ENCODE results near the gene SCNN1A.

- TF ChIP-seq POLR2A (IDR thresholded peaks at IDR 0.05) = no peak
- no peak for TF ChIP-seq CTCF (IDR thresholded peaks at IDR 0.05)
These were observed 72.7 kb downstream of the SCNN1A start for GRCh38 chr12:6302621-6303020.
